ENCODE data around the gene NLRP7.

NLRP7 gene

GRCh38 chr19:54882758-54883157 lies 64.6 kb downstream of the NLRP7 start:
- peak; percentile 85 for FAIRE-seq

GRCh38 chr19:54881884-54882283 lies 65.4 kb downstream of the NLRP7 start:
- DNase-seq (ENCODE audit: extremely low spot score, insufficient read length, low read depth) (no peak), FAIRE-seq (no peak)

More at GRCh38 chr19:54882758-54883157, 64.6 kb downstream of the NLRP7 start:
- peak; percentile 15 for DNase-seq (ENCODE audit: extremely low spot score, insufficient read length, low read depth)

- FAIRE-seq: no peak
Observed at GRCh38 chr19:54877471-54877870, 69.9 kb downstream of the NLRP7 start.

GRCh38 chr19:54875506-54875905 lies 71.8 kb downstream of the NLRP7 start:
- DNase-seq (ENCODE audit: extremely low spot score, insufficient read length, low read depth) (no peak), FAIRE-seq (no peak)

More at GRCh38 chr19:54877471-54877870, 69.9 kb downstream of the NLRP7 start:
- no peak for DNase-seq (ENCODE audit: extremely low spot score, insufficient read length, low read depth)

GRCh38 chr19:54873990-54874389 lies 73.3 kb downstream of the NLRP7 start, which contains the start of gene FCAR:
TSS of gene FCAR (plus strand) at chr19:54874235. CDS start at chr19:54874290, 55 bp downstream.
- DNase-seq (ENCODE audit: extremely low spot score, insufficient read length, low read depth) (no peak), FAIRE-seq (no peak)
